GM12878 (cell line): ENCODE measurements around the gene RNU2-63P. TPM values are rescaled to one million over a fixed set of nuclear protein-coding genes. Genes with fewer than 3 reads are reported as not detected.
"Not testable (repeated sequence)": the region's sequence is repeated elsewhere in the genome, so short reads cannot be mapped to it uniquely, and the experiment has no call there.

Source experiments
- ATAC-seq: fragments of 200-7000 bp; cut with Tn5 transposase; 3 replicates; pipeline ENCODE4 v1.9.1; 2020; ENCODE audit warnings: mild to moderate bottlenecking, moderate library complexity
- BruUV-seq: library from RNA; stranded (reverse); fragments of 400-500 nt; replicated peaks from 2 replicates; lab custom pipeline; 2021; lab: Mats Ljungman, UMichigan
- CTCF ChIA-PET: fragments of 300-600 bp; sonication (Branson Sonifier 250); formaldehyde crosslinking; extraction: SDS; loops from one replicate; lab custom pipeline; 2021; ENCODE audit warnings: inconsistent platforms; lab: Yijun Ruan, JAX
- POLR2A ChIA-PET: fragments of 350-600 bp; formaldehyde crosslinking; extraction: SDS; loops from one replicate; lab custom pipeline; 2021; ENCODE audit warnings: inconsistent platforms; lab: Charles Lee
- RAD21 ChIA-PET: fragments of 300-600 bp; sonication (Branson Sonifier 250); formaldehyde crosslinking; loops from one replicate; lab custom pipeline; 2023; ENCODE audit warnings: antibody characterized with exemption; ENCODE audit not compliant: unreplicated experiment; lab: Charles Lee
- SMC1A ChIA-PET: fragments of 300-600 bp; sonication (Branson Sonifier 250); formaldehyde crosslinking; loops from one replicate; lab custom pipeline; 2023; ENCODE audit not compliant: unreplicated experiment, uncharacterized antibody; lab: Charles Lee
- DNase-seq: peaks from one replicate; pipeline ENCODE4 v3.0.0-alpha.2; 2011; ENCODE audit warnings: low read depth, low spot score
- FAIRE-seq: peaks from 3 replicates; lab custom pipeline; 2011; peaks lifted over from hg19 to GRCh38; lab: Jason Lieb, UNC
- H2AFZ ChIP-seq: 2 replicates; pipeline ENCODE4 v1.6.0; 2011; ENCODE audit warnings: low read depth, low read length, control low read depth; ENCODE audit not compliant: control insufficient read depth
- H3K27ac ChIP-seq: 2 replicates; pipeline ENCODE4 v1.5.1; 2011; ENCODE audit warnings: control low read depth; ENCODE audit not compliant: control insufficient read depth, insufficient read depth
- H3K27me3 ChIP-seq, 2 experiments: replicated peaks in 1 of 2; 2 replicates each; pipeline versions ENCODE4 v1.6.0 to v1.6.1; 2011; ENCODE audit warnings: low read length in 1 of 2; ENCODE audit not compliant: control insufficient read depth in 2 of 2, insufficient read depth in 2 of 2
- H3K36me3 ChIP-seq, 2 experiments: 2 replicates each; pipeline ENCODE4 v1.5.1; 2011; ENCODE audit warnings: low read length in 1 of 2; ENCODE audit not compliant: control insufficient read depth in 2 of 2, insufficient read depth in 2 of 2
- H3K4me1 ChIP-seq: 2 replicates; pipeline ENCODE4 v1.6.1; 2011; ENCODE audit warnings: mild to moderate bottlenecking, low read length, moderate library complexity, mixed read lengths; ENCODE audit not compliant: control insufficient read depth, insufficient read depth
- H3K4me2 ChIP-seq: 2 replicates; pipeline ENCODE4 v1.6.0; 2011; ENCODE audit warnings: control low read depth; ENCODE audit not compliant: control insufficient read depth, insufficient read depth
- H3K4me3 ChIP-seq: fragments of 200-600 bp; sonication (generic); 2 replicates; pipeline ENCODE4 v1.5.1; 2016
- H3K79me2 ChIP-seq: 2 replicates; pipeline ENCODE4 v1.6.0; 2011; ENCODE audit warnings: low read length; ENCODE audit not compliant: control insufficient read depth, insufficient read depth
- H3K9ac ChIP-seq: 2 replicates; pipeline ENCODE4 v1.8.0; 2011; ENCODE audit warnings: low read length, control low read depth, mixed read lengths; ENCODE audit not compliant: control insufficient read depth, insufficient read depth
- H3K9me3 ChIP-seq: replicated peaks from 3 replicates; pipeline ENCODE4 v1.5.1; 2011; ENCODE audit warnings: mild to moderate bottlenecking, low read length; ENCODE audit not compliant: control insufficient read depth, insufficient read depth
- H4K20me1 ChIP-seq: 2 replicates; pipeline ENCODE4 v1.6.0; 2011; ENCODE audit not compliant: control insufficient read depth, insufficient read depth
- MEF2B ChIP-seq: fragments of 450-650 bp; IDR thresholded peaks from 2 replicates; pipeline ENCODE4 v1.6.1; 2018; ENCODE audit warnings: mild to moderate bottlenecking, moderate library complexity; ENCODE audit not compliant: partially characterized antibody, poor library complexity, severe bottlenecking
- POLR2A ChIP-seq: IDR thresholded peaks from 2 replicates; pipeline ENCODE4 v1.6.1; 2011; ENCODE audit warnings: low read depth, mild to moderate bottlenecking, low read length
- POLR2AphosphoS2 ChIP-seq: IDR thresholded peaks from 2 replicates; pipeline ENCODE4 v1.6.1; 2011; ENCODE audit warnings: low read depth, mild to moderate bottlenecking, low read length, improper control_type of control experiment, moderate library complexity
- RFX5 ChIP-seq: IDR thresholded peaks from 2 replicates; pipeline ENCODE4 v1.6.1; 2011; ENCODE audit warnings: low read depth, low read length, improper control_type of control experiment
- TCF12 ChIP-seq: IDR thresholded peaks from 2 replicates; pipeline ENCODE4 v1.6.1; 2011; ENCODE audit warnings: low read depth, mild to moderate bottlenecking, low read length
- WRNIP1 ChIP-seq: IDR thresholded peaks from 2 replicates; pipeline ENCODE4 v1.6.1; 2011; ENCODE audit warnings: low read depth, low read length, improper control_type of control experiment, borderline replicate concordance
- WGBS: methylation state at CpG from one replicate; pipeline ENCODE4 v1.1.6; 2016; ENCODE audit warnings: low lambda C conversion rate; ENCODE audit not compliant: insufficient replicate concordance, insufficient coverage; ENCODE audit errors: missing lambda C conversion rate; 5-methylcytosine and 5-hydroxymethylcytosine counted together
- in situ Hi-C: fragments of 300-500 bp; cut with MboI; formaldehyde crosslinking; loops from 9 replicates; pipeline ENCODE4 v1.14.3; 2018; ENCODE audit warnings: mixed read lengths
- intact Hi-C: fragments of 100-400 bp; cut with micrococcal nuclease; formaldehyde crosslinking; loops from one replicate; pipeline ENCODE4 v1.14.2; 2022; ENCODE audit not compliant: unreplicated experiment
- polyA plus RNA-seq, 11 experiments: library from polyadenylated mRNA; depleted of rRNA in 4 of 11; unstranded in 6 of 11; stranded (reverse) in 5 of 11; fragments of >200 nt; fragmentation: Nextera tagmentation in 4 of 11; fragmentation: Illumina TruSeq in 1 of 11; extraction: Ambion mirVana in 4 of 11; extraction: Trizol in 1 of 11; gene quantifications; 1 replicate in 1 of 11; 2 replicates in 10 of 11; pipeline versions ENCODE4 v1.2.1 to v1.2.3, GENCODE V29; 2011 to 2016; ENCODE audit warnings: inconsistent platforms in 2 of 11, missing spikeins in 2 of 11, low read depth in 1 of 11
- total RNA-seq, 4 experiments: library from RNA; depleted of rRNA in 3 of 4; stranded (reverse); fragments of >200 nt in 3 of 4; fragmentation: Illumina TruSeq in 1 of 4; extraction: Trizol in 1 of 4; gene quantifications; 2 replicates each; pipeline versions ENCODE4 v1.2.1 to v1.2.3, GENCODE V29; 2013 to 2021
- TF ChIP-seq, protein P1 (sequence below): fragments of 450-650 bp; formaldehyde crosslinking; IDR thresholded peaks from 2 replicates; pipeline ENCODE4 v1.5.0; 2022; ENCODE audit warnings: mild to moderate bottlenecking, missing genetic modification characterization

RNU2-63P gene
- total and polyA plus RNA-seq, 10 of the 15 experiments (the other 5 are each of a cell fraction or from before 2014, with no cell fraction given), result 10.7 to 117 (median 12.3) TPM; not detected in 5

DNA sequence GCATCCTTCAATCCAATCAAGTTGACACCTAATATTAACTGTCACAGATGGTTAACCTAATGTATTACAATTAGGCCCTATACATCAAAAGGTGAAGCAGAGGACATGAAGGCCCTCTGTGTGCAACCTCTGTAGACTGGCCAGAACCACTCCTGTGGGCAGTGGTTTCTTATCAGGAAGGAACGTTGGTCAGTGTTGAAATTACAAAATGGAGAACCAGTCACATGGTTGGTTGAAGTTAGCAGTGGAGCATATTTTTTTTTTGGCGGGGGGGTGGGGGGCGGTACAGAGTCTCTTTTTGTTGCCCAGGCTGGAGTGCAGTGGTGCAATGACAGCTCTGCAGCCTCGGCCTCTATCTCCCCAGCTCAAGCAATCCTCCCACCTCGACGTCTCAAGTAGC is 19.8 kb downstream of the RNU2-63P start:
- Histone ChIP-seq H3K27ac (no peak overlapping the region), H3K4me2 (no peak overlapping the region), H3K9me3 (no peaks in the 10 kb centered on the region), H3K4me3 (no peak overlapping the region), H3K79me2 (no peaks in the 10 kb centered on the region), H3K4me1 (no peaks in the 10 kb centered on the region), H2AFZ (no peak overlapping the region), H4K20me1 (no peaks in the 10 kb centered on the region), H3K27me3 (no peaks in the 10 kb centered on the region), H3K9ac (no peak overlapping the region), H3K36me3 (no peaks in the 10 kb centered on the region)
- TF ChIP-seq MEF2B, result no peak
- no peak for TF ChIP-seq TCF12
- TF ChIP-seq, protein P1, sequence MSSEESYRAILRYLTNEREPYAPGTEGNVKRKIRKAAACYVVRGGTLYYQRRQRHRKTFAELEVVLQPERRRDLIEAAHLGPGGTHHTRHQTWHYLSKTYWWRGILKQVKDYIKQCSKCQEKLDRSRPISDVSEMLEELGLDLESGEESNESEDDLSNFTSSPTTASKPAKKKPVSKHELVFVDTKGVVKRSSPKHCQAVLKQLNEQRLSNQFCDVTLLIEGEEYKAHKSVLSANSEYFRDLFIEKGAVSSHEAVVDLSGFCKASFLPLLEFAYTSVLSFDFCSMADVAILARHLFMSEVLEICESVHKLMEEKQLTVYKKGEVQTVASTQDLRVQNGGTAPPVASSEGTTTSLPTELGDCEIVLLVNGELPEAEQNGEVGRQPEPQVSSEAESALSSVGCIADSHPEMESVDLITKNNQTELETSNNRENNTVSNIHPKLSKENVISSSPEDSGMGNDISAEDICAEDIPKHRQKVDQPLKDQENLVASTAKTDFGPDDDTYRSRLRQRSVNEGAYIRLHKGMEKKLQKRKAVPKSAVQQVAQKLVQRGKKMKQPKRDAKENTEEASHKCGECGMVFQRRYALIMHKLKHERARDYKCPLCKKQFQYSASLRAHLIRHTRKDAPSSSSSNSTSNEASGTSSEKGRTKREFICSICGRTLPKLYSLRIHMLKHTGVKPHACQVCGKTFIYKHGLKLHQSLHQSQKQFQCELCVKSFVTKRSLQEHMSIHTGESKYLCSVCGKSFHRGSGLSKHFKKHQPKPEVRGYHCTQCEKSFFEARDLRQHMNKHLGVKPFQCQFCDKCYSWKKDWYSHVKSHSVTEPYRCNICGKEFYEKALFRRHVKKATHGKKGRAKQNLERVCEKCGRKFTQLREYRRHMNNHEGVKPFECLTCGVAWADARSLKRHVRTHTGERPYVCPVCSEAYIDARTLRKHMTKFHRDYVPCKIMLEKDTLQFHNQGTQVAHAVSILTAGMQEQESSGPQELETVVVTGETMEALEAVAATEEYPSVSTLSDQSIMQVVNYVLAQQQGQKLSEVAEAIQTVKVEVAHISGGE, result no peak
- in situ Hi-C loops, result no loop called here
- ChIA-PET POLR2A (no interaction called here), SMC1A (no interaction called here), RAD21 (no interaction called here), CTCF (no interaction called here)
- DNase-seq (no peak), ATAC-seq (no peak), FAIRE-seq (no peak)
- no TSS peak for BruUV-seq
- intact Hi-C loops, result no loop called here
- 48% methylated on average over 6 of the region's 6 CpGs for WGBS

DNA sequence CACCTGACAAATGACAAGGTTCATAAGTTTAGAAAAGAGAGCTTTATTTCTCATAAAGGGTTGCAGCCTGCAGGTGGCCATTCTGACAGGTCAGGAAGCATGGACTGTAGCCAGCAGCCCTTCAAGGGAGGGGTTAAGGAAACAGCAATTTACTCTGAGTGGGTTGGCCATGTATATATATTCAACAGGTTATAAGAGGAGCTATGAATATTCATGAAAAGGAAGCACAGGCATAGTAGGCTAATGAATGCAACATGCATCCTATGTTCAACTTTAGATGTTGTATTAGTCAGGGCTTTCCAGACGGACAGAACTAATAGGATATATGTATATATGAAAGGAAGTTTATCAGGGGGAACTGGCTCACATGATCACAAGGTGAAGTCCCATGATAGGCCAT is 20.6 kb downstream of the RNU2-63P start:
- intact Hi-C loops (no loop called here), in situ Hi-C loops (no loop called here)
- ChIA-PET POLR2A (no interaction called here), RAD21 (no interaction called here), SMC1A (interaction anchor here (0.9 kb wide), 1 partner anchor 54 kb away, joined by 3 read pairs; no protein-coding TSS in a partner anchor), CTCF (no interaction called here)
- H3K36me3 ChIP-seq, result no peaks in the 10 kb centered on the region
- TF ChIP-seq POLR2AphosphoS2 (no peak), WRNIP1 (no peak), RFX5 (no peak), POLR2A (no peak)
- H3K79me2 ChIP-seq, result no peaks in the 10 kb centered on the region
- no TSS peak for BruUV-seq
- H3K4me1 ChIP-seq, result no peaks in the 10 kb centered on the region
- WGBS, result 0% methylated on average over 1 of the region's 1 CpG
- no peaks in the 10 kb centered on the region for H4K20me1 ChIP-seq
- no peak overlapping the region for H3K4me2 ChIP-seq
- H3K4me3 ChIP-seq, result no peak overlapping the region
- no peak overlapping the region for H2AFZ ChIP-seq
- no peak overlapping the region for H3K27ac ChIP-seq
- no peak for DNase-seq
- H3K9me3 ChIP-seq, result no peaks in the 10 kb centered on the region
- H3K27me3 ChIP-seq, result no peaks in the 10 kb centered on the region
- ATAC-seq, result no peak
- no peak for FAIRE-seq
- no peak overlapping the region for H3K9ac ChIP-seq

DNA sequence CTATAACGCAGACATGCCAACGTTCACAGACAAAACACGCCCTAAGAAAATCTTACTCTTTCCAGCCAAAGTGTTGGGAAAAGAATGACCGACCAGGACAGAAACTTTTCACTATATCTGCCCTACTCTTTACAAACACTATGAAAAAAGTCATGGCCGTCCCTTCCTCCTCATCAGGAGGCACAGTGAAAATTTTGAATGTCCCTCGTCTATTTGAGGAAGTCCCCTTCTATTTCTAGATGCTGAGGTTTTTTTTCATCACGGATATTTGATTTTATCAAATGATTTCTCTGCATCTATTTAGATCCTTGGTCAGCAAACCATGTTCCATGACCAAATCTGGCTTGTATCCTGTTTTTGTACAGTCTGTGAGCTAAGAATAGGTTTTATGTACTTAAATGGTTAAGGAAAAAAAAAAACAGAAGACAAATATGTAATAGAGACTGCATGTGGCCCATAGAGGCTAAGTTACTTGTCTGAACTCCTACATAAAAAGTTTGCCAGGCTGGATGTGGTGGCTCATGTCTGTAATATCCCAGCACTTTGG is 22.0 kb downstream of the RNU2-63P start:
- H3K4me2 ChIP-seq, H3K79me2 ChIP-seq, RAD21 ChIA-PET, H3K27me3 ChIP-seq, ATAC-seq, intact Hi-C loops, H3K9me3 ChIP-seq, BruUV-seq, H3K36me3 ChIP-seq, H2AFZ ChIP-seq, H3K4me3 ChIP-seq, POLR2A ChIA-PET, H3K9ac ChIP-seq, SMC1A ChIA-PET, FAIRE-seq, DNase-seq, H3K27ac ChIP-seq, in situ Hi-C loops, H3K4me1 ChIP-seq, CTCF ChIA-PET, H4K20me1 ChIP-seq: not testable (repeated sequence)
- 18% methylated on average over 7 of the region's 7 CpGs for WGBS
